Thymus (tissue), 11 donors: Measurements from ENCODE around the gene STN1. TPM values are rescaled to one million over a fixed set of nuclear protein-coding genes. Genes with fewer than 3 reads are reported as not detected.
A peak's percentile ranks its signal among the peaks of the same experiment; 100 is the strongest.
"Not testable (repeated sequence)": the region's sequence is repeated elsewhere in the genome, so short reads cannot be mapped to it uniquely, and the experiment has no call there.

Source experiments
- DNase-seq, 9 donors: peaks; one replicate each; pipeline ENCODE4 v3.0.0-alpha.2; 2013; ENCODE audit warnings: low spot score in 9 of 9, low read depth in 6 of 9, missing footprints in 1 of 9
- H3K27ac ChIP-seq, 2 donors: one replicate each; pipeline ENCODE4 v1.5.1; 2013; ENCODE audit warnings: control low read depth in 1 of 2, low read depth in 1 of 2, low read length in 1 of 2, mild to moderate bottlenecking in 1 of 2, moderate library complexity in 1 of 2
- H3K27me3 ChIP-seq, 2 donors: one replicate each; pipeline ENCODE4 v1.5.1; 2013; ENCODE audit warnings: low read length in 1 of 2; ENCODE audit not compliant: control insufficient read depth in 2 of 2, insufficient read depth in 1 of 2
- H3K36me3 ChIP-seq, 2 donors: one replicate each; pipeline ENCODE4 v1.5.1; 2013; ENCODE audit warnings: low read length in 1 of 2, mild to moderate bottlenecking in 1 of 2, moderate library complexity in 1 of 2; ENCODE audit not compliant: control insufficient read depth in 2 of 2, insufficient read depth in 2 of 2
- H3K4me1 ChIP-seq, 2 donors: one replicate each; pipeline ENCODE4 v1.5.1; 2013; ENCODE audit warnings: low read length in 2 of 2; ENCODE audit not compliant: control insufficient read depth in 2 of 2, insufficient read depth in 2 of 2
- H3K4me3 ChIP-seq, 2 donors: one replicate each; pipeline ENCODE4 v1.5.1; 2013; ENCODE audit warnings: low read length in 2 of 2, control low read depth in 1 of 2, mild to moderate bottlenecking in 1 of 2
- H3K9me3 ChIP-seq, 2 donors: one replicate each; pipeline ENCODE4 v1.5.1; 2013; ENCODE audit warnings: low read length in 1 of 2, mild to moderate bottlenecking in 1 of 2; ENCODE audit not compliant: control insufficient read depth in 2 of 2, insufficient read depth in 1 of 2
- WGBS: extraction: QIAGEN DNeasy Blood & Tissue Kit; methylation state at CpG from one replicate; pipeline ENCODE4 v1.1.7; 2013; 5-methylcytosine and 5-hydroxymethylcytosine counted together
- polyA plus RNA-seq: library from polyadenylated mRNA; stranded (reverse); fragments of 200-250 nt; gene quantifications from one replicate; pipeline ENCODE4 v1.2.3, GENCODE V29; 2013
- total RNA-seq: library from RNA; stranded (reverse); fragments of 120-200 nt; gene quantifications from one replicate; pipeline ENCODE4 v1.2.4, GENCODE V29; 2013
- donor health status: healthy.

STN1 gene
- total and polyA plus RNA-seq, 2 donors: 25.0 to 34.8 TPM

GRCh38 chr10:103850572-103850895, 67.5 kb downstream of the STN1 start:
- Histone ChIP-seq H3K4me3 (no peak overlapping the region), H3K36me3 (no peaks in the 10 kb centered on the region), H3K27ac (no peak overlapping the region), H3K27me3 (peaks cover 21 to 46% of the 10 kb centered on the region in 2 donors), H3K9me3 (no peaks in the 10 kb centered on the region), H3K4me1 (peaks cover 5 to 25% of the 10 kb centered on the region in 2 donors)
- DNase-seq: no peak
- WGBS: 92% methylated on average over 3 of the region's 3 CpGs

- peaks cover 16 to 43% of the 10 kb centered on the region in 2 donors for H3K27me3 ChIP-seq
- H3K36me3 ChIP-seq: no peaks in the 10 kb centered on the region
- no peak overlapping the region for H3K4me3 ChIP-seq
- WGBS: 74% methylated on average over 8 of the region's 8 CpGs
- no peak for DNase-seq
- peaks cover 5 to 25% of the 10 kb centered on the region in 2 donors for H3K4me1 ChIP-seq
- no peak overlapping the region for H3K27ac ChIP-seq
- H3K9me3 ChIP-seq: no peaks in the 10 kb centered on the region
Measured at GRCh38 chr10:103849880-103850571, 68.0 kb downstream of the STN1 start.

DNA sequence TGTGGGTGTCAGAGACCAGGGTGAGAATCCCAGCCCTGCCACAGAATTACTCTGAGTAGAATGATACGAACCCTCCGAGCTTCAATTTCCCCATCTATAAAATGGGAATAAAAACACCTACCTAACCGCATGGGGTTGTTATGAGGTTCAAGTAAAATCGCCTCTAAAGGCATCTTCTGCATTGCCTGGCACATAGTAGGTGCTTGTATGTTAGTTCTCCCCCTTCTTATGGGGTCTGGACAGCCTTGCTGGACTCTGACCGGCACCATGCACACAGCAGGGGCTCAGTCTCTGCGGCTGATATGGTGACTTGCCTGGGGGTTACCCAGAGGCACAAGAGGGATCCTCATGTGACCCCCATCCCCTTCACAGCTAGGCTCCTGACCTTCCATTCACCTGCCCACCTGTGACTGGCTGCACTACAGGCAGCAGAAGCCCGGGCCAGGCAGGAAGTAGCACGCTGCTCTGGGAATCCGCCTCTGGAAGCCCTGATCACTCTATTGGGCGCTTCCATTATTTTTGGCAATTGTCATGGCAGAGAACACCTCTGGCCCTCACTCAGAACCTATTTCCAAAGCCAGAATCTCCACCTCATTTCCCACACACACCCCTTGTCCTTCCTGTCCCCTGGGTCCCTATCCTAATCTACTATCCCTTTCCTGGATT, 68.6 kb downstream of the STN1 start:
- DNase-seq: no peak
- no peak overlapping the region for H3K4me3 ChIP-seq
- H3K27me3 ChIP-seq: peaks cover 11 to 36% of the 10 kb centered on the region in 2 donors
- peaks cover 5 to 18% of the 10 kb centered on the region in 2 donors for H3K4me1 ChIP-seq
- no peaks in the 10 kb centered on the region for H3K36me3 ChIP-seq
- H3K27ac ChIP-seq: peak overlapping the region in 1 of 2 donors; percentile 11
- WGBS: 87% methylated on average over 10 of the region's 10 CpGs
- H3K9me3 ChIP-seq: no peaks in the 10 kb centered on the region

- no peak overlapping the region for H3K27ac ChIP-seq
- 65% methylated on average over 8 of the region's 8 CpGs for WGBS
Measured at GRCh38 chr10:103847909-103848468, 70.0 kb downstream of the STN1 start.

GRCh38 chr10:103847346-103847745, 70.6 kb downstream of the STN1 start:
- Histone ChIP-seq H3K4me3 (no peak overlapping the region), H3K36me3 (no peaks in the 10 kb centered on the region), H3K9me3 (no peaks in the 10 kb centered on the region), H3K27ac (no peak overlapping the region), H3K27me3 (peaks cover 2 to 17% of the 10 kb centered on the region in 2 donors), H3K4me1 (peaks cover 5 to 13% of the 10 kb centered on the region in 2 donors)
- 82% methylated on average over 7 of the region's 7 CpGs for WGBS
- DNase-seq: no peak

More at GRCh38 chr10:103847909-103848468, 70.0 kb downstream of the STN1 start:
- peaks cover 5 to 13% of the 10 kb centered on the region in 2 donors for H3K4me1 ChIP-seq
- peak in 2 of 9 donors; percentile 32 to 51 for DNase-seq
- H3K9me3 ChIP-seq: no peaks in the 10 kb centered on the region
- no peaks in the 10 kb centered on the region for H3K36me3 ChIP-seq
- H3K4me3 ChIP-seq: no peak overlapping the region
- peaks cover 7 to 23% of the 10 kb centered on the region in 2 donors for H3K27me3 ChIP-seq

- Histone ChIP-seq H3K4me3 (no peak overlapping the region), H3K27ac (no peak overlapping the region), H3K4me1 (peaks cover 5 to 13% of the 10 kb centered on the region in 2 donors), H3K27me3 (peaks cover 0 to 9% of the 10 kb centered on the region in 2 donors), H3K36me3 (no peaks in the 10 kb centered on the region), H3K9me3 (no peaks in the 10 kb centered on the region)
- WGBS: 12% methylated on average over 5 of the region's 5 CpGs
- peak in 3 of 9 donors; percentile 36 to 62 (median 47) for DNase-seq
Measured at GRCh38 chr10:103845972-103846371, 72.0 kb downstream of the STN1 start.

- not testable (repeated sequence) for DNase-seq, H3K4me3 ChIP-seq, H3K9me3 ChIP-seq, H3K36me3 ChIP-seq, H3K27ac ChIP-seq, H3K27me3 ChIP-seq
- H3K4me1 ChIP-seq: peaks cover 5 to 13% of the 10 kb centered on the region in 2 donors
- WGBS: 90% methylated on average over 3 of the region's 3 CpGs
Measured at GRCh38 chr10:103845346-103845745, 72.6 kb downstream of the STN1 start.

DNA sequence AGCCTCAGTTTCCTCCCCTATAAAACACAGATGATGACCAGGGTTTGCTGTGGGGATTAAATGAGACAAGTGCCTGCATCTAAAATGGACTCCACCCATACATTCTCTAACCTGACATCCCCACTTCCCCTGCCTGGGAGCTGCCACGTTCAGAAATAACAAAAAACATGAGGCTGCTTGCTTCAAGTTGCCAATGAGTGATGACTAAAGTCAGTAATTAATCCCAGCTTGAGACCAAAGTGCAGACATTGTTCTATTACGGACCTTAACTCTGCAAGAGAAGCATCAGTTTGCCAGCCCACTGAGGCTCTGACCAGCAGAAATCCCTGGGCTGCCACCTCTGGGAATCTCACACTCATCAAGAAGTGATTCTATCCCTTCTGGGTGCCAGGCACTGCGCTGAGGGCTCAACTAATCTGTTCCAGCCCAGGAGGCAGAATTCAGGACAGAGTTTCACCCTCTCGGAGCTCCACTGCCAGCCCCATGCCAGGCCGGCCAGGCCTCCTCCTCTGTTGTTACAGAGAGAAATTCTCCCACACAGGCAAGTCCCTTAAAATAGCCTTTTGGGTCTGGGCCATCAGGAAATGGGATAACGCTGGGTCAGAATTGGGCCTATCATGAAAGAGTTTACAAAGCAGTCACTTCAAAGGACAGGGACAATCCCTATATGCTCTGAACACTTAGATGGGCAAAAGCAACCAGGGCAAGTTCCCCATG, 74.0 kb downstream of the STN1 start:
- WGBS: 89% methylated on average over 6 of the region's 6 CpGs
- H3K9me3 ChIP-seq: no peaks in the 10 kb centered on the region
- H3K4me1 ChIP-seq: peaks cover 5 to 13% of the 10 kb centered on the region in 2 donors
- H3K27me3 ChIP-seq: no peaks in the 10 kb centered on the region
- H3K4me3 ChIP-seq: no peak overlapping the region
- DNase-seq: no peak
- no peak overlapping the region for H3K27ac ChIP-seq
- H3K36me3 ChIP-seq: no peaks in the 10 kb centered on the region

GRCh38 chr10:103843045-103843444, 74.9 kb downstream of the STN1 start:
- 98% methylated on average over 3 of the region's 3 CpGs for WGBS
- peaks cover 5 to 12% of the 10 kb centered on the region in 2 donors for H3K4me1 ChIP-seq
- no peak overlapping the region for H3K27ac ChIP-seq
- DNase-seq: no peak
- no peaks in the 10 kb centered on the region for H3K27me3 ChIP-seq
- no peaks in the 10 kb centered on the region for H3K9me3 ChIP-seq
- H3K4me3 ChIP-seq: no peak overlapping the region
- H3K36me3 ChIP-seq: no peaks in the 10 kb centered on the region
